Epithelial cell of prostate (primary cell): ENCODE results near the gene SIPA1.
A peak's percentile ranks its signal among the peaks of the same experiment; 100 is the strongest.

Experiments
- DNase-seq: peaks from one replicate; pipeline ENCODE4 v3.0.0-alpha.2; 2011; ENCODE audit warnings: low read depth, low spot score
- H3K27ac ChIP-seq: fragments of 450-650 bp; 2 replicates; pipeline ENCODE4 v1.5.1; 2017; ENCODE audit warnings: mild to moderate bottlenecking

The SIPA1 gene

DNA sequence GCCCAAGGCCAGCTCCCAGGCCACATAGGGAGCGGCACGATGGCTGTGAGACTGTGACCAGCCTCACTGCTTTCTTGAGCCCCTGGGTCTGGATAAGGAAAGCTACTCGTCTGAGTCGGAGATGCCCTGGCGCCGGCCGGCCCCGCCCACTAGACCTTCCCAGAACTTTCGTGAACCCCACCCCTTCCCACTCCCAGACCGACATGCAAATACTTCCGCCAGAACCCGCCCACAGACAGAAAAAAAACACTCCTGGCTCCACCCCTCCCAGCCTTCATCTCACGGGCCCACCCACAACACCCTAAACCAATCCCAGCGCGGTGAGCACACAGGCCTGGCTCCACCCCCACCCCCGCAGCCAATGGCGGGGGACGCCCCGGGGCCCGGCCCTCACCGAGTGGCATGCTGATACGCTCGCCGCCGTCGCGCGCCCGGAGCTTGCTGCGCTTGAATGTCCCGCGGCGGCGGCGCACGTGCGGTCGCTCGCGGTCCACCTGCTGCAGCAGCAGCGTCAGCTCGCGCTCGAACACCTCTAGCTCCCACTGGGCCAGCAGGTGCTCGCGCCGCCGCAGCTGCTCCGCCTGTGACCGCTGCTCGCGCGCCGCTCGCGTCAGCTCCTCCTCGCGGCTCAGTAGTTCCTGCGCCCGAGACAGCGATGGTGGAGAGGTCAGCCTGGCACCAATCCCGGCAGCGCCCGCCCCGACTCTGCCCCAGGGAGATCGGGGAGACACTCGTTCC, 30.9 kb upstream of the SIPA1 start:
- DNase-seq: no peak
- H3K27ac ChIP-seq: no peak overlapping the region

- no peak overlapping the region for H3K27ac ChIP-seq
- no peak for DNase-seq
These were observed 30.1 kb upstream of the SIPA1 start for GRCh38 chr11:65607614-65608426.

DNA sequence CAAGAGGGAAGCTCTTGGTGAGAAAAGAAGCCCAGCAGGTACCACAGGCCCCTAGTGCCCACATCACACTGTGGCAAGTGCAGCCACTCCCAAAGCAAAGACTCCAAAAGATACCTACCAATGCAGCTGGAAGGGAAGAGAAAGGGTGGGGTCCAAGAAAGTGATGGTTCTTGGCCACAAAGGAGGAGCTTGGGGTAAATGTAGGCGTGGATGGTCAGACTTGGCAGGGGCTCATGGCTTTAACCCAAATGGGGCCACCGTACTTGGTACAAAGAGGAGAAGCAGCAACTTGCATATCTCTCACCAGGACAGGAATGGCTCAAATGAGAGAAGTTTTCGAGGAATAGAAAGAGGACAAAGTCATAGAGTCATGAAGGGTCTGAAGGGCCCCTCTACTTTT, 28.7 kb upstream of the SIPA1 start:
- H3K27ac ChIP-seq: no peak overlapping the region
- DNase-seq: no peak

DNA sequence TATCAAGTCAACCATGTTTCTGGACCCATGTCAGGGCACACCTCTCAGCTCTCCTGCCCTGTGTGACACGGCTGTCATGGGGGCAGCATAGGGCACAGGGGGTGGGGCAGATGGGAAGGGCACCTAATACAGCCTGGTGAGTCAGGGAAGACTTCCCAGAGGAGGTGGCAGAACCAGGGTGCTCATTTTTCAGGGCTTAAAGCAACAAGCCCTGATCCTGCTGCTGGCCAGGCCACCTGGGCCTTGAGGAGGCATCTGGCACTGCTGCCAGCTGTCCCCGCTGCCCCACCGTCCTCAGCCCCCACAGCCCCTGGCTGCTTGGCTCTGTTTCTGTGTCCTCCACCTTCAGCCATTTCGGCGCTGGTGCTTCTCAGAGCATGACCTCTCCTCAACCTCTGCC, 28.2 kb upstream of the SIPA1 start:
- no peak for DNase-seq
- no peak overlapping the region for H3K27ac ChIP-seq

DNA sequence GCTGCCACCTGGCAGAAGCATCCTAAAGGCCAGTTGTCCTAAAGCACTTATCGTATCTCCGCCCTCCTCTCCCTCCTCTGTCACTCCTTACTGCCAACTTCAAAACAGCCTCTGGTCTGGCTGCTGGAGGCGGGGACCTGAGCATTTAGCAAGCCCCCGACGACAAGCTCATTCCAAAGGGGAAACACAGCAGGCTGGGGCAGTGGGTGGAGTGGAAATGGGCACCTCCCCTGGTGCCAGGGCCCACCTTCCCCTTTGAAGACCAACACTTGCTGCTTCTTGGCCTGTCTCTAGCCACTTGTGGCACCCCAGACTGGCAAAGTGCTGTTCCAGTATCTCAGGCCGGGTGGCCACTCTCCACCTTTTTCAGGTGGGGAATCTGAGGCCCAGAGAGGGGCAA, 27.5 kb upstream of the SIPA1 start:
- no peak for DNase-seq
- no peak overlapping the region for H3K27ac ChIP-seq

GRCh38 chr11:65611028-65611757, 26.7 kb upstream of the SIPA1 start:
- DNase-seq: no peak
- no peak overlapping the region for H3K27ac ChIP-seq

DNA sequence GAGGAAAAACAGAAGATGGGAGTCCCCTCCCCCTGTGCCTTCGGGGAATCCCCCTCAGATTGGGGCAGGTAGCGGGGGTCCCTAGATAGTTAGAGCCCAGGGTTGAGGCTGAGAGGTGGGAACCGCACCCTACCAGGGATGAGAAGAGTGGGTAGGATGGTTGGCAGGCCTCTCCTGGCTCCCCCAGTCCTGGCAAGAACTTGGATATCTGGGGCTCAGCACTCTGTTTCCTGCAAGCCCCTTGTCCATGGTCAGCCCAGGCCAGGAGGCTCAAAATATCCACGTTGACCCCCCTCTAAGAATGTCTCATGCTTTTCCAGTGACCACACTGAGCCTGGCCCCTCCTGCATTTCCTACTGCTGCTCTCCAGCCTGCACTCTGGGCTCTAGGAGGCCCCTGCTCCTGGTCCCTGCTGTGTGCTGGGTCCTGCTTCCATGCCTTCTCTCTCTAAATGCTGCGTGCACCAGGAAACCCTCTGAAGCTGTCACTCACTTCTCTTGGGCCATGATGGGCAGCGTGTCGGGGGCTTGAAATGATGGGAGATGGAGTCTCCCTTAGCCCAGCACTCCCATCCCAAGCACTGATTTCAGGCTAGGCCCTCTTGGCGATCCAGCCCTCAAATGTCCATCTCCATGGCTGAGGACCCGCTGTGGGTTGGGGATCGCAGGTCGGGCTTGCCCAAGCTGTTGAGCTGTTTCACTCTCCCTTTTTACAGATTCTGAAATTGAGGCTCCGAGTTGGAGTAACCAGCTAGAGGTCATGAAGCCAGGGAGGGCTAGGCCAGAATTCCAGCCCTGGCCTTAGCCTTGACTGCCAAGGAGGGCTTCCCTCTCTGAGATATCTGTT, 25.9 kb upstream of the SIPA1 start:
- H3K27ac ChIP-seq: no peak overlapping the region
- no peak for DNase-seq

DNA sequence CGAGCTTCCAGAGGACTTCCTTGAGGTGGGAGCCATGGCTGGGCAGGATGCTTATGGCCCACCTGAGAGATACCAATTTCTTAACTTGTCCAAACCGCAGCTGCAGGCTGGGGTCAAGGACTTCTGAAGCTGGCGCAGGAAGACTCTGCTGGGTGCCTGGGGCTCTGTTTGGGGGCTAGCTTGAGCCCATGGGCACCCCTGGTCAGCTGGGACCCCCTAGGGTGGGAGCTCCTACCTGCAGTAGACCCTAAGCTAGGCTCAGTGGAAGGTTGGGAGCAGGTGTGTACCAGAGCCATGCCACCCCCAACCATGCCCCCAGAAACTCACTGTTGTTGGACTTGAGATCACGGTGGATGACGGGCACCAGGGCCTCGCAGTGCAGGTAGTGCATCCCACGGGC, 25.2 kb upstream of the SIPA1 start:
- H3K27ac ChIP-seq: no peak overlapping the region

DNA sequence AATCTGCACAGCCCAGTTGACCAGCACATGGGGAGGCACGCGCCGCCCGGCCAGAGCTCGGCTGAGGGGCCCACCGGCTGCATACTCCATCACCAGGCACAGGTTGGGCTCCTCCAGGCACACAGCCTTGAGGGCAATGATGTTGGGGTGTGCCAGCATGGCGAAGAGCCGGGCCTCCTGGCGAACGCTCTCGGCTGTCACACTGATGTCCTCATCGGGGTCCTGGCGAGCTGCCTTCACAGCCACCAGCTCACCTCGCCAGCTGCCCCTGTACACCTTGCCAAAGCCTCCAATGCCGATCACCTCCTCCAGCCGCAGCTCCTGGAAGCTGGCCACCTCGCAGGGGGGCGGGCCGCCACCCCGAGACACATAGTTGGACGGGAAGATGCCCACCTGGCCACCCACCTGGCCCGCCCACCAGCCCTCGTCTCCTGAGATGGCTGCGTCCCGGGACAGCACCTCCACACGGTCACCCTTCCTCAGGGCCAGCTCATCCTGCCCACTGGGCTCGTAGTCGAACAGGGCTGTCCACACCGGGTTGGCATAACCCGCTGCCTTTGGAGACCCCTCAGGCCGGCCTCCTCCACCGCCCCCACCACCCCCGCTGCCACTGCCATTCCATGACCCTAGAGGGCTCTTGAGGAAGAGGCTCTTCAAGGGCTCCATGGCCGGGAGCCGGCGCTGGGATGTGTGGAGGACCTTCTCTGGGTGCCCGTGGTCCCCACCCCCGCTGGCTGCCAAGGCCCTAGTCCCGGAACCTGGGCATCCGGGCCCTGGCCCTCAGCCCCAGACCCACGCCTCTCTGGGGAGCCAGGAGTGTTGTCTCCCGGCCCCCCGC, 24.6 kb upstream of the SIPA1 start:
- DNase-seq: no peak
- H3K27ac ChIP-seq: peak overlapping the region; percentile 93

More for the DNA sequence above, 25.2 kb upstream of the SIPA1 start:
- no peak for DNase-seq

- H3K27ac ChIP-seq: peak within 1 kb of the TSS; percentile 93
- peak; percentile 99 for DNase-seq
These were observed 22.5 kb upstream of the SIPA1 start, which contains the start of gene PCNX3 for GRCh38 chr11:65615229-65615949. TSS of gene PCNX3 (plus strand) at chr11:65615776. CDS start at chr11:65616312, 536 bp downstream.

GRCh38 chr11:65615950-65616574, 21.8 kb upstream of the SIPA1 start:
- no peak for DNase-seq
- peak overlapping the region; percentile 93 for H3K27ac ChIP-seq

- no peak for DNase-seq
These were observed 21.3 kb upstream of the SIPA1 start for GRCh38 chr11:65616575-65617001.

DNA sequence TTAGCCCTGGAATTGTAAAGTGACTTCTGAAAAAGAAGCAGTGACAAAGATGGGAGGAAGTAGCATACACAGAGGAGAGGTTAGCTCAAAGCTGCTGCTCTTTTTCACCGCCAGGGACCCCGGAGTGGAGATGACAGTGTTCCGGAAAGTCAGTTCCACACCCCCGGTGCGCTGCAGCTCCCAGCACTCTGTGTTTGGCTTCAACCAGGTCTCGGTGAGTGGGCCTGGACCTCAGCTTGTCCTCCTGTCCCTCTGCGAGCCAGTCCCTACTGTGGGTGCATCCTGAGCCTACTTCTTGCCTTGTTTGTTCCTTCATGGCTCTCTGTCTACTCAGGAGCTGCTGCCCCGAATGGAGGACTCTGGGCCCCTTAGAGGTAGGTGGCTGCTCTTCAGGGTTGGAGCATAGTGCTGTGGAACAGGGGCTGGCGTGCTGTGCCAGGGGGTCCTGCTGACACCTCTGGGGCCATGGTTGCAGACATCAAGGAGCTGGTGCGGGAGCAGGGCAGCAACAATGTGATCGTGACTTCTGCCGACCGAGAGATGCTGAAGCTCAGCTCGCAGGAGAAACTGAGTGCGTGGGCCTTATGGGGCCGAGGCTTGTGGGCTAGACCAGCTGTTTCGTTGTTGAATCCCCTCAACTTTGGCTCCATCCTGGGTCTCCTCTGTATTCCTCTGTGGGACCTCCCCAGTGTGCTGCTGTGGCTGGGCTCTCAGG, 20.6 kb upstream of the SIPA1 start:
- H3K27ac ChIP-seq: peak overlapping the region; percentile 93
- DNase-seq: no peak

More at GRCh38 chr11:65616575-65617001, 21.3 kb upstream of the SIPA1 start:
- peak overlapping the region; percentile 93 for H3K27ac ChIP-seq

DNA sequence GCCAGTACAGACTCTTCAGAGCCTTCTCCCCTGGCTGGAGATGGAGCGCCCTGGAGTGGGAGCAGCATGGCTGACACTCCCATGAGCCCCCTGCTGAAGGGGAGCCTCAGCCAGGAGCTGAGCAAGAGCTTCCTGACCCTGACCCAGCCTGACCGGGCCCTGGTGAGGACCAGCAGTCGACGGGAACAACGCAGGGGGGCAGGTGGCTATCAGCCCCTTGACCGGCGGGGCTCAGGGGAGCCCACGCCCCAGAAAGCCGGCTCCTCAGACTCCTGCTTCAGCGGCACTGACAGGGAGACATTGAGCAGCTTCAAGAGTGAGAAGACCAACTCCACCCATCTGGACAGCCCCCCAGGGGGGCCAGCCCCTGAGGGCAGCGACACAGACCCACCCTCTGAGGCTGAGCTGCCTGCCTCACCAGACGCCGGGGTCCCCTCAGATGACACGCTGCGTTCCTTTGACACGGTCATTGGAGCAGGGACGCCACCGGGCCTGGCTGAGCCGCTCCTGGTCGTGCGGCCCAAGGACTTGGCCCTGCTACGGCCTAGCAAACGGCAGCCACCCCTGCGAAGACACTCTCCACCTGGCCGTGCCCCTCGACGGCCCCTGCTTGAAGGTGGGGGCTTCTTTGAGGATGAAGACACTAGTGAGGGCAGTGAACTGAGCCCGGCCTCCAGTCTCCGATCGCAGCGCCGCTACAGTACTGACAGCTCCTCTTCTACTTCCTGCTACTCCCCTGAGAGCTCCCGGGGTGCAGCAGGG, 19.7 kb upstream of the SIPA1 start:
- DNase-seq: no peak
- no peak overlapping the region for H3K27ac ChIP-seq

GRCh38 chr11:65618763-65619162, 19.1 kb upstream of the SIPA1 start:
- no peak for DNase-seq
- H3K27ac ChIP-seq: no peak overlapping the region

- DNase-seq: no peak
- no peak overlapping the region for H3K27ac ChIP-seq
These were observed 18.5 kb upstream of the SIPA1 start for GRCh38 chr11:65619281-65619928.
